LoVo (cell line): ENCODE data around the gene PRKCZ.
"Not testable (repeated sequence)": the region's sequence is repeated elsewhere in the genome, so short reads cannot be mapped to it uniquely, and the experiment has no call there.

Source experiments
- DNase-seq: peaks from one replicate; pipeline ENCODE4 v3.0.0-alpha.2; 2016; ENCODE audit warnings: low spot score

The PRKCZ gene

DNA sequence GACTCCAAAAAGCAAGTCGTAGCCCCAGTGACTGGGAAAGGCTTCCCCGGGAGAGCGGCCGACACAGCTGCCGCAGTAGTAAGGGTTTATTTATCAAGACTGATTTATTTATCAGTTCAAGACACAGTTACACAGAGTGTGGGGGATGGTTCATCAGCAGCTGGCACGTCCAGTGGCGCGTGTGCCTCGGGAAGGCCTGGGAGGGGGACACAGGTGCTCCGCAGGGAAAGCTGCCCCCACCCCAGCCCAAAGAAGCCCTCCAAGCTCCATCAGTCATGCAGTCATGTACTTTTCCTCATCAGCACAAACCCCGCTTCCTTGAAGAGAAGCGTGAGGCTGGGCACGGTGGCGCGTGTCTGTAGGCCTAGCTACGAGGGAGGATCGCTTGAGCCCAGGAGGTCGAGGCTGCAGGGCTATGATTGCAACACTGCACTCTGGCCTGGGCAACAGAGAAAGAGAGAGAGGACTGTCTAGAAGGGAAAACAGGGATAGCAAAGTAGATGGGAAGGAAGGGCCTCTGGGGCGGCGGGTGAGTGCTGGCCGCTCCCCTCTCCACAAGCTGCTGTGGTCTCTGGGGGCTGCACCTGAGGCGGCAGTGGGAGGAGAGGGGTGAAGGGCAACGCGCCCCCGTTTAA, 53.2 kb downstream of the PRKCZ start:
- no peak for DNase-seq

DNA sequence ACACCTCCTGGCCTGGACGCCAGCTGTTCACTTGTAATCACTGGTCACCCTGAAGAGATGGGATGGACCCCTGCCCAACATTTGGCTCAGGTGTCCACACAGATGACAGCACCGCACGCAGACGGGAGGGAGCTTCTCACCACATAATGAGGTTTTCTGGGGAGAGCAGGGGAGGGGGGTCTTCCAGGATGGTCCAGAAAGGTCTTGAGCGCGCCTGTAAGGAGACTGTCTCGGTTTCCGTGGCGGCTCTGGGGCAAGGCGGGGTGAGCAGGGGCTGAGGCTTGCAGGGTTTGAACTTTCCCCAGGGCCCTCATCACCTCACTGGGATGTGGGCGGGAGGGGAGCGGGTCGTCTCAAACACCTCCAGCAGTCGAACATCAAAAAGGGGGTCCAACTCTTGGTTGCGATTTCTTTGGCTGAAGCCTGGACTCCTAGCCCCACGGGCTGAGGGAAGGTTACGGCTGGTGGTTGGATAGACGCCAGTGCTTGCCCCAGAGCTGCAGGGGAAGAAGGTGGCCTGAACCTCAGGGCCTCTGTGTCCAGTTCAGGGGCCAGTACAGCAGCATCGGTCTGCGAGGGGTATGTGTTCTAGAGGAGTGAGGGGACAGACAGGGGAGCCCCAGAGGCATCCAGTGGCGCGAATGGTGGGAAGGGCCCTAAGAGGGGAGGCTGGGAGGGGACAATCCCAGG, 53.8 kb downstream of the PRKCZ start:
- no peak for DNase-seq

DNA sequence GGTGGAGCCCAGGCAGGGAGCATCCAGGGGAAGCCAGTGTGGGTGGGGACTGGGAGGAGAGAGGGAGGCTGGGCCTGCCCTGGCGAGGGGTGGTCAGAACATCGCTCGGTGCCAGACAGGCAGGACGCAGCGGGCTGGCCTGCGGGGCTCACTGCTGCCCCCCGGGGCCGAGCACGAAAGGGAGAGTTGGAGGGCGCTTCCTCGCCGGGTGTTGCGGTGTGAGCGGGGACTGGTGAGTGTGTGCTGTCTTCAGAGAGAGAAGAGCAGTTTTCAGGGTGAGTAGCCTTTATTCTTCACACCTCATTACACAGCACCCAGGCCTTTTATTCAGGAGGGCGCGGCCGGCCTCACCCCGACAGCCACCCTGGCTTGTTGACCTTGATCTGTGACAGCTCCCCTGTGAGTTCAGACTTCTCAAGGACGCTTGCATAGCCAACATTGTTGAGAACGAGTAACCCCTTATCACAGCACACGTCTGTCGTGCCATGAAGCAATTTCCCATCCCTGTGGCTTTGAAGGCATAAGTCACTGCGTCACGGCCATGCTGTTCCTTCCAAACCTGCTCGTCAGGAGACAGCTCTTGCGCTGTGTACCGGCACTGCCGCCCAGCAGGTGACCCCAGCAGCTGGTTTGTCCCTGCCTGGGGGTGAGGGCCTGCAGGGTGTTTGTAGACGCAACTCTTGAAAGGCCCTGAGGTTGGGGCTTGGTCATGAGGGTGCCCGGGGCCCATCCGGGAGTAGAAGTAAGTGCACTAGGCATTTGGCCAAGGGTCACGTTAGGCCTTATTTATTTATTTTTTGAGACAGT, 54.6 kb downstream of the PRKCZ start:
- no peak for DNase-seq

DNA sequence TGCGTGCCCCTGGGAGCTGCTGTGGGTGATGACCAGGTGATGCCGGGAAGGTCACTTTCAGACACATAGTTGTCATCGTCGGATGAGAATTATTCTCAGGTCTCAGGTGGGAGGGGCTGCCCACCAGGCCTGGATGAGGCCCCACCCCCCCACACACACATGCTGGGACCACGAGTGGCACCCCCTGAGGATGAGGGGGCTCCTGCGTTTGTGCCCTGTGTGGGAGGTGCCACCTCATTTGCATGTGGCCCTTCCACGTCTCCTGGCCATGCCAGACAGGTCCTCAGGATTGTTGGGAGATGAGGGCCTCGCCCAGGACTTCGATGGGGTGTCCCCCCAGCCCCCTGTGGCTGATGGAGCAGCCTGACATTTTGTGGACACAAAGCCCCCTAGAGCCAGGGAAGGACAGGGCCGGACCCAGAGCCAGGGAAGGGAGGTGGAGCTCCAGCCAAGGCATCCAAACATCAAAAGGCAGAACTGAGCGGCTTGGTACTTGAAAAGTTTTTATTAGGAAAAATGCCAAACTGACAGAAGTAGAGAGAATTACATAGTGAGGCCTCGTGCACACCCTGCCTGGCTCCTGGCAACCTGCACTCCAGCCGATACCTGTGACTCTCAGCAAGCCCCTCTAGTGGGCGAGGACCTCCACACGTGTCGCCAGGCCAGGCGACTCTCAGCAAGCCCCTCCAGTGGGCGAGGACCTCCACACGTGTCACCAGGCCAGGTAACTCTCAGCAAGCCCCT, 55.7 kb downstream of the PRKCZ start:
- no peak for DNase-seq

- DNase-seq = no peak
Measured at GRCh38 chr1:2106659-2107405, 56.6 kb downstream of the PRKCZ start.

GRCh38 chr1:2107586-2108212, 57.5 kb downstream of the PRKCZ start:
- no peak for DNase-seq

- DNase-seq = no peak
Measured at GRCh38 chr1:2108213-2108876, 58.1 kb downstream of the PRKCZ start.

DNA sequence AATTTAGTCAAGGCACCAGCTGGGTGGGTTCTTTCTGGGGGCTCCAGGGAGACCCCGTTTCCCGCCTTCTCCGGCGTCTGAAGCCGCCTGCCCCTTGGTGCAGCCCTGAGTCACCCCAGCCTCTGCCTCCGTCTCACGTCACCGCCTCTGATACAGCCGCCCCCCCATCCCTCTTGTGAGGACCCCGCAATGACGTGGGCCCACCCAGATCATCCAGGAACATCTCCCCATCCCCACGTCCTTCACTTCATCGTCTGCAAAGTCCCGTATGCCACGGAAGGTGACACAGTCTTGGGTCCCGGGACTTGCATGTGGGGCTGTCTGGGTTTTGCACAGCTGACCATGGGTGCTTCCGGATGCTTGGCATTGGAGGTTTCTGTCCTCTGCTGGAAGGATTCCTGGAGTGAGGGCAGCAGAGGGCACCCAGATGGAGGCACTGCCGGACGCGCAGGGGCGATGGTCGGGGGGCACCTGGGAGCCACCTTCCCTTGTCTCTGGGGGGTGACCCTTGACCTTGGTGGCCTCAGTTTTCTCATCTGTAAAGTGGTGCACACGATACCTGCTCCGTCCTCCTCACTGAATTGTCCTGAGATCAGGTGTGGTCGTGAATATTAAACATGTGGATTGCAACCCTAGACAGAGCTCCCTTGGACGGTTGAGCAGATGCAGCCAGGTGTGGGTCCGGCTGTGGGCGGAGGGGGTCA, 58.8 kb downstream of the PRKCZ start:
- no peak for DNase-seq

GRCh38 chr1:2109581-2110021, 59.4 kb downstream of the PRKCZ start:
- DNase-seq = no peak

DNA sequence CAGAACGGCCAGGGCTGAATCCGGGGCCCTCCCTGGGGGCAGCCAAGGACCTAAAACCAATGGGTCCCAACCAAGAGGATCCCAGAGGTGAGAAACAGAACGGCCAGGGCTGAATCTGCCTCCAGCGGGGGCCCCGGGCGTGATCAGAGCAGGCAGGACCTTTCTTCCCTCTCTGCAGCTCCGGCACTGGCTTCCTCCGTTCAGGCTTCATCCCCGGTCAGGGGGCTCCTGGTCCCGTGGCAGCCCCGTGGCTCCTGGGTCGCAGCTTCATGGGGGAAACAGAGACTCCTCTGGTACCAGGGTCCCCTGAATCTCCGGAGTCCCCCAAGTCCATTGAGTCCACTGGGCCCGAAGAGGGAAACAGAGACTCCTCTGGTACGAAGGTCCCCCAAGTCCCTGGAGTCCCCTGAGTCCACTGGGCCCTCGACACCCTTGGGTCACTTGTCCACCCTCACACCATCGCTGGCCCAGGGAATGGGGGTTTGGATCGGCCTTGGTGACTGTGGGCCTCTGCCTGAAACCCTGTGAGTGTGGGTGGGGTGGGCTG, 60.1 kb downstream of the PRKCZ start:
- no peak for DNase-seq

DNA sequence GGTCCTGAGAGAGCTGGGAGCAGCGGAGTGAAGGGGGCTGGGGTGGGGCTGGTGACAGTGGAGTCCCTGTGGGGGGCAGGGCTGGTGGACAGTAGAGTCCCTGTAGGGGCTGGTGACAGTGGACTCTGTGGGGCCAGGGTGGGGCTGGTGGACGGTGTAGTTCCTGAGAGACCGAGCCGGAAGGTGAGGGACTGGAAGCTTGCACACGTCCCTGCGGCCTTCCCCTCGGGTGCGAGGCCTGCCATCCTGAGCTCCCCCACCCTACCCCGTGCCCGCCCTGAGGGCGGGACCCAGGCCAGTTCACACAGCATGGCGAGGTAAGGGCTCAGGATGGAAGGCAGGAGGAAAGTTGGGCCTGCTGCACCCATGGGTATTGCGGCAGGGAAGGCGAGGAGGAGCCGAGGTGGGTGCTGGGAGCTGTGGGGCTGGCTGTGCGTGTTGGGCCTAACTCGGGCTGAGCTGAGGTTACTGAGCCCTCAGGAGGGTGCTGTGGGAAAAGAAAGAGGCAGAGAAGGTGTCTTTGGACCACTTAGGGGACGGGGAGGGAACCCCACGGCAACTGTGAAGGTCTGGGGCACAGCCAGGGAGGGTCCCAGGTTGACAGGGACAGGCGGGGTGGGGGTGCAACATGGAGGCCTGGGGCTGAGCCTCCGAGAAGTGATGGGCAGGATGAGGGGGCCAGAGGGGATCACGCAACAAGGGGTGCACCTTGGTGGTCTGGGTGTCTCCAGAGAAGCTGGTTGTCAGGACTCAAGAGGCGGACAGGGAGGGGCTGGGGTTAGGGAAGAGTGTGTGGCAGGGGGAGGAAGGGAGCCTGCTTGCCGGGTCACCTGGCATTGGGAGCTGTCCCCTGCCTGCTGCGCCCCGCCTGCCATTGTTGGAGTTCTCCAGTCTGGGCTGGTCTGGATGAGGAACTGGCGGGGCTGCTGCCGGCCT, 60.8 kb downstream of the PRKCZ start:
- DNase-seq = no peak

GRCh38 chr1:2111674-2112035, 61.4 kb downstream of the PRKCZ start:
- no peak for DNase-seq

GRCh38 chr1:2112280-2112701, 62.1 kb downstream of the PRKCZ start:
- DNase-seq = no peak

- no peak for DNase-seq
Measured at GRCh38 chr1:2113620-2114135, 63.5 kb downstream of the PRKCZ start.

DNA sequence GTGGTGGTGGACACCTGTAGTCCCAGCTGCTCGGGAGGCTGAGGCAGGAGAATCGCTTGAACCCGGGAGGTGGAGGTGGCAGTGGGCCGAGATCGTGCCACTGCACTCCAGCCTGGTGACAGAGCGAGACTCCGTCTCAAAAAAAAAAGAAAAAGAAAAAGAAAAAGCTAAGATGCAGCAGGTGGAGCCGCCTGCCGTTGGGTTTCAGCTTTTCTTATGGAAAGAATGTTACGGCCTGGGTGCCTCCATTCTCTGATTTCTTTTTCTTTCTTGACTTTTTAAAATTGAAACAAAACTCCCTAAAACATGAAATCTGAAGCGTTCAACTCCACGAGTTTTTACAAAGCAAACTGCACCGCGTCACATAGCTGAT, 64.4 kb downstream of the PRKCZ start:
- not testable (repeated sequence) for DNase-seq

DNA sequence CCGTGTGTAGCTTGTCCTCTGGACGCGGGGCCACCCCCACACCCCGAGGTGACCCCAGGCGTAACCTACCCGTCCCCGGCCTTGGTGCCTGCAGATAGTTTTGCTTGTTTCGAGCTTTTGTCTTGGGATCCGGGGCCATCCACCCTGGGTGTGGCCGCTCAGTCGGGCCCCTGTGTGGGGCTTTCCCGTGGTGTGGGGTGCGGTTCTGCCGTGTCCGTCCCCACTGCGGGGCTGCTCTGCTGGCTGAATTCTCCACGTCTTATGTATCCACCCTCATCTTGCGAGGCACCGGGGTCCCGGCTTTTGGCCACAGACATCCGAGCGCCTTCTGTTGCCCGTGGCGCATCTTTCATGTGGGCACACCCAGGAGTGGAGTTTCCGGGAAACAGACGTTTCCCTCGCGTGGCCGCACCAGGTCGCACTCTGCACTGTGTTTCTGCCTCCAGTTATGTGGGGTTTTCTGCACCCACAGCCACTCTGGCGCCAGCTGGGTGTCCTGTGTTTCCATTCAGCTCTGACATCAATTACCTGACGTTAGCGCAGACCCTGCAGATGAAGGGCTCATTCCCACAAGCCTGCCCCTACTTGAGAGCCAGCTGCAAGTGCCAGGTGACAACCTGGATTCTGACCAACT, 64.9 kb downstream of the PRKCZ start:
- no peak for DNase-seq

GRCh38 chr1:2115702-2116341, 65.6 kb downstream of the PRKCZ start:
- no peak for DNase-seq
